ENCODE results near the gene LTBP3.

GRCh38 chr11:65545853-65546216, 12.3 kb downstream of the LTBP3 start:
- TF ChIP-seq POLR2A (IDR thresholded peaks at IDR 0.05) = no peak
- no peak for TF ChIP-seq CTCF (IDR thresholded peaks at IDR 0.05)
